Subcutaneous adipose tissue (tissue), 4 donors: ENCODE results near the gene ITGA5. TPM values are rescaled to one million over a fixed set of nuclear protein-coding genes. Genes with fewer than 3 reads are reported as not detected.

Source experiments
- CTCF ChIP-seq: fragments of 450-650 bp; IDR thresholded peaks from one replicate; pipeline ENCODE4 v1.5.1; 2016; ENCODE audit warnings: low read depth, mild to moderate bottlenecking, control low read depth, antibody characterized with exemption, moderate library complexity
- total RNA-seq, 4 donors: library from RNA; depleted of rRNA; stranded (reverse); fragments of >200 nt; gene quantifications; one replicate each; pipeline ENCODE4 v1.1.0, GENCODE V29; 2016

The ITGA5 gene
- total RNA-seq, 4 donors from 2014 or later: 81.5 to 150 (median 109) TPM

DNA sequence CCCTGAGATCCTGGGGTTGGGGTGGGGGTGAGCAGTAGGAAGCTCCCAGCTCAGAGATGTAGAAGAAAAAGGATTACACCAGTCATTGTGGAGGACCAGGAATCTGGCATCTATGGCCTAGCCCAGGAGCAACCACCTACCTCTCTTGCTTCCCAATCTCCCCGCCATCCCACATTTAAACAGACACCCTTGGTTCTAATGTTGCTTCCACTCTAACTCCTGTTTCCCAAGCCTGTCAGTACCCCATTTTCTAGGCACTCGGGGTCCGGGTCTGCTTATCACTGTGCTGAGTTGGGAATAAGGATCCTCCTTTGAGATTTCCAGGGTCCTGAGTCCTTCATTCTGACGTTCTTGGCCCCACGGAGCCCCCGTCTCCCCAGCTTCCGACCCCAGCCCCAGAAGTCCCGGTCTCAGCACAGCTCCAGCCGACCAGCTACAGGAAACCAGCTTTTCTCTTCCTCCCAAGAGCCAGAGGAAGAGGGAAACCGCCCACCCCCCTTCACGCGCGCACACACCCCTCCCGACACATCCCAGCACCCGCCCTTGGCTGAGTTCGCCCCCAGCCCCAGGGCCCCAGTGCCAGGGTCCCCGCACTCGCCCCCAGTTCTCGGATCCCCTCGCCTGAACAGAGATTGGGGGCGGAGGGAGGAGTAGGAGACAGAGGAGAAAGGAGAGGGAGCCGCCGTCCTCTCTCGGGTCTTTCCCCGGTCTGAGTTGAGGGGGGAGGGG lies 1.2 kb downstream of the ITGA5 start:
- no peak for TF ChIP-seq CTCF

GRCh38 chr12:54416687-54417603 lies 2.1 kb downstream of the ITGA5 start:
- no peak for TF ChIP-seq CTCF

DNA sequence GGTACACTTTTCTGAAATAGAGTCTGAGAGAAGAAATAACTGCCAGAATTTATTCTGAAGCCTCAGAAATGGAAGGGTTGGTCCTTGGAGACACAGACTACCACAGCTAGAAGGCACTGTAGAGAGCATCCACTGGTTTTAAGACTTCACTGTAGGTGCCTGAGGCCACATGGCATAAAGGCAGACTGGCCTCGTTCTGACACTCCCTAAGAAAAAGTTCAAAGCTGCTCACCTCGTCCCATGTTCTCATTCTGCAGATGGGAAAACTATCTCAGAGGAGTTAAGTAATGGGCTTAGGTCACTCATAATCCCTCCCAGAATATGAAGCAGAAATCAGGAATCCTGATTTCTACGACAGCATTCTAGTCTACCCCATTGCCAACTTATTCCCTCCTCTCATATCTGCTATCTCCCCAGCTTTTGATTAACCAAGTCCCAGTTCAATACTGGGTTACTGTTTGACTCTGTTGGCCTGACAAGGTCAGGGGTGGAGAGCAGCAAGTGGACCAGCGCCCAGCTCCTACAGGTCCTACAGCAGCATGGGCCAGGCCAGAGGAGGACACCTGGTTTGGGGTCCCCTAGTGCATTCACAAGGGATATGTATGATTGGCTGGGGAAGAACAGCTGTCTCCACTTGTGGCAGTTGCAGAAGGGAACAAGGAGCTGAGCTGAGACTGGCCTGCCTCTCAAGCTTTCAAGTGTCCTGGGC lies 3.7 kb downstream of the ITGA5 start:
- TF ChIP-seq CTCF: no peak

- no peak for TF ChIP-seq CTCF
Observed at GRCh38 chr12:54413284-54414190, 5.5 kb downstream of the ITGA5 start.

- TF ChIP-seq CTCF: no peak
Observed at GRCh38 chr12:54412786-54413185, 6.3 kb downstream of the ITGA5 start.

DNA sequence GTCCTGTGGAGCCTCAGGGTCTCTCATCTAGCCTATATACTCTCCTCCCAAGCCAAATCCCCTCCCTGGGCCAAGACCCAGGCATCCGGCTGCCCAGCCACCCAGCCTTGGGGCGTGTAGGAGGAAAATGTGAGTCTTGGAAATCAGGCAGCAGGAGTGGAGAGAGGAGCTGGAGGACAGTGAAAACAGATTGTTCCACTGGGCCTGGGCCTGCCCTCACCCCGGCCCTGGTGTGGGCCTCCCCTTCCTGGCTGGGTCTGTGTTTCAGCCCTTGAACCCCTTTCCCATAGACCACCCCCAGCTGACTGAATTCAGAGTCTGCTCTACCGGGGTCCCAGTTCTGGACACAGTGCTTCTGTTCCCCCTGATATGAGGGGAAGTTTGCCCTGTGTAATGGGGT lies 6.7 kb downstream of the ITGA5 start:
- no peak for TF ChIP-seq CTCF
